HG03175 (cell line): Measurements from ENCODE around the gene MTUS2.

ENCODE experiments used
- ATAC-seq: cut with Tn5 transposase; IDR thresholded peaks from one replicate; pipeline ENCODE4 v1.9.1; 2021; ENCODE audit warnings: mild to moderate bottlenecking, moderate library complexity; ENCODE audit not compliant: unreplicated experiment

Gene MTUS2

DNA sequence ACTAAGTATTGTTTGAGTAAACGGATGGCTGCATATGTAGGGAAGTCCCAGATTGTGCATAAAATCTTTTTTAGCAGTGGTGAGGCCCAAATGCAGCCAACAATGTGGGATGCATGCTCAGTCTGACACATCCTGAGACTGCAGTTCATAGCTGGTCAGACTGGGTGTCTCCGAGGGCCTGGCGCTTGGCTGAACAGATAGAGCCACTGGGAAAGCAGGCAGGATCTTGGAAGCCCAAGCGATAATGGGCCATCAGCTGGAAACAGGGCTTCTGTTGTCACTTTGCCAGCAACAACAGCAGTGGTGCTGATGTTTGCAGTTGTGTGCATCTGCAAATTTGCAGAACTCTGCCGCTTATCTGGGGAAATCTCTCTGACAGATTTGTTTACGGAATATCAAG, 36.1 kb downstream of the MTUS2 start:
- no peak for ATAC-seq

- ATAC-seq = no peak
Observed at GRCh38 chr13:28859069-28859468, 38.9 kb downstream of the MTUS2 start.

DNA sequence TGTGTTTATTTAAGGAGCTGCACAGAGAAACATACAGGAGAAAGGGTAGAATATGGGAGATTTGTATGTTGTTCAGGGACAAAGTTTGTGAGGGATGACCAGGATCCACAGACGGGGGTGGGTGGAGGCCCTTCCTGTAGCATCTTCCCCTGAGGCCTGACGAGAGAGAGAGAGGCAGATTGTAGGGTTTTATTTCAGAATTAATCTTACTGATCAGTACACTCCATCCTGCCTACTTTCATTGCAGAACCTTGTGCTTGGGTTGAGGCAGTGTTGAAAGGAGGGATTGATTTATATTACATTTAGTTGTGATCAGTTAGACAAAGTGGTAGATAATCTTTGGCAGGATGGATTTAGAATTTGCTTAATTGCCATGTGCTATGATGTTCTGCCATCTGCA, 39.6 kb downstream of the MTUS2 start:
- no peak for ATAC-seq

GRCh38 chr13:28864544-28864943, 44.4 kb downstream of the MTUS2 start:
- no peak for ATAC-seq

- no peak for ATAC-seq
Observed at GRCh38 chr13:28865149-28865744, 45.1 kb downstream of the MTUS2 start.

DNA sequence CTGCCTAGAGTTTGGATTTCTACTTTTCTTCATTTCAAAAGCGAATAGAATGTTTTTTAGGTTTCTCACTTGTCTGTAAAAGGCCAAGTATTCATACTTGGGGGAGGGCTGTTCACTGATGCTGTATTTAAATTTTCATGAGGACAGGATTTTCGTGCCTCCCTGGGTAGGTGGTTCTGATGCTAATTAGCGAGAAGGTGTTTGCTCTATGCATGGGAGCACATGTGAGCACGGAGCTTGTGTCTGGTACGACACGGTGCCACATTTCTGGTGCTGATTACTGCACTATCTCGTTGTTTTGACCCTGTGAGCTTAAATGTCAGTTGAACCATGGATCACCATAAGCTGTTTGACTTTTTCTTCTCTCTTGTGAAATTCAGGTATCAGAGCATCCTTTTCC, 45.8 kb downstream of the MTUS2 start:
- no peak for ATAC-seq

GRCh38 chr13:28866932-28867331, 46.8 kb downstream of the MTUS2 start:
- ATAC-seq = no peak

- no peak for ATAC-seq
Observed at GRCh38 chr13:28867564-28867963, 47.4 kb downstream of the MTUS2 start.

DNA sequence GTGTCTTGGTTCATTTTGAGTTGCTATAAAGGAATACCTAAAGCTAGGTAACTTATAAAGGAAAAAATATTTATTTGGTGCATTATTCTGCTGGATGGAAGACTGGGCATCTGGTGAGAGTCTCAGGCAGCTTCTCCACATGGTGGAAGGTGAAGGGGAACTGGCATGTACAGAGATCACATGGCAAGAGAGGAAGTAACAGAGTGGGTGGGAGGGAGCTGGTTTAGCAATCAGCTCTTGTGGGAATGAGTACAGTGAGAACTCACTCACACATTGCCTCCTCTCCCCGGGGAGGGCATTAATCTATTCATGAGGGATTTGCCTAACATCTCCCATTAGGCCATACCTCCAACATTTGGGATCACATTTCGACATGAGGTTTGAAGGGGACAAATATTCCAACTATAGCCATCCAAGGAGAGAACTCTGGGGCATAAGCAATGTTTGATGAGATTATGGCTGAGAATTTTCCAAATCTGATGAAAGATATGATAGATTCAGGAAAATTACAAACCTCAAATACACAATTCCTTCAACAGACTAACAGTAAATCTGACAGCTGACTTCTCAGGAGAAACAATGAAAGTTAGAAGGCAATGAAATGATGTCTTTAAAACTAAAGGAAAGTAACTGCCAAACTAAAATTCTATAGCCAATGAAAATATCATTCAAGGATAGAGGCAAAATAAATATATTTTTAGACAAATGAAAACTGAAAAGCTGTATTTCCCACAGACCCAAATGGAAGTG, 52.5 kb downstream of the MTUS2 start:
- ATAC-seq = no peak

DNA sequence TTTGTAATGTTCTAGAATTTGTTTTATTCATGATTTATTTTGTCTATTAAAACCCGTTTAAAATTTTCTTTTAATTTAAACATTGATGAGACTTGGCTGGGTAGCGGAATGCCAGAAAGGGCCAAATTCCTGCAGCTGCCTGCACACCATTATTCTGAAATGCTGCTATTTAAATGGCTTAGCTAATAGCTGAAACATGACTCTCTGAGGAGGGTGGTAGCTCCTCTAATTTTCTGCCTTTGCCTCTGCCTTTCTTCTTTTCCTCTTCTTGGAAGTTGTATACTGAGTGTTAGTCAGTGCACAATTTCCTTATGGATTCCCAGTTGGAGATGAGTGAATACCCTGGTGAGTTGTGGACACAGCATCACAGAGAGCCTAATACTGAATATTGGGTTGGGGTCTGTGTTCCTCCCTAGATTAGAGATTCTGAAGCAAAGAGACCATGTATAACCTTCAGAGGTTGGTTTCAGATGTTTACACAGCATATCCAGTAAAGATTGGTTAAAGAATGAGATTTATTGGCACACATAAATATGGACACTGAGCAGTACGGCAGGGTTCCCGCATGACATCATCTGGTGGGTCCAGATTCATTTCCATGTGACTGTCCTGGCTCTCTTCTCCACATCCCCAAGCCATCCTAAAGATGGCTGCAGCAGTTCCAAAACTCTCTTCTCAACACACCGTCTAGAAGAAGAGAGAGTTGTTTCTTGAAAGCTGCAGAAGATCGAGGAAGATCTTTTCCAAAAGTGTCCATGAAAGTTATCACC, 55.9 kb downstream of the MTUS2 start:
- ATAC-seq = no peak

GRCh38 chr13:28877408-28877807, 57.3 kb downstream of the MTUS2 start:
- ATAC-seq = no peak

DNA sequence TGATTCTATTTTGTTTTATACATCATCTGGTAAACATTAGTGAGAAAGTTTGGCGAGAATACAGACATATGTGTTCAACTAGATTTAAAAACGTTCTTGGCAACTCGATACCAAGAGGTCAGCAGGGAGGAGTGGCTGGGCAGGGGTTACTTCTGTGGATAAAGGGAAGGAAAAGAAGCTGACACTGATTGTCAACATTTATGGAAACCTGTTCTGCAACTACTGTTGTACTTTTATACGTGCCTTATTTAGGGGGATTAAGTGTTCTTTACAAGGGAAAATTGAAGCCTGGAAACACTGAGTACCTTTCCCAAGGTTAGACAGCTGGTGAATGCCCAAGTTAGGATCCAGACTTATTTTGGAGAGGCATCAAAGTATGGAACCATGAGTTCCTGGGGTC, 65.0 kb downstream of the MTUS2 start:
- ATAC-seq = no peak

DNA sequence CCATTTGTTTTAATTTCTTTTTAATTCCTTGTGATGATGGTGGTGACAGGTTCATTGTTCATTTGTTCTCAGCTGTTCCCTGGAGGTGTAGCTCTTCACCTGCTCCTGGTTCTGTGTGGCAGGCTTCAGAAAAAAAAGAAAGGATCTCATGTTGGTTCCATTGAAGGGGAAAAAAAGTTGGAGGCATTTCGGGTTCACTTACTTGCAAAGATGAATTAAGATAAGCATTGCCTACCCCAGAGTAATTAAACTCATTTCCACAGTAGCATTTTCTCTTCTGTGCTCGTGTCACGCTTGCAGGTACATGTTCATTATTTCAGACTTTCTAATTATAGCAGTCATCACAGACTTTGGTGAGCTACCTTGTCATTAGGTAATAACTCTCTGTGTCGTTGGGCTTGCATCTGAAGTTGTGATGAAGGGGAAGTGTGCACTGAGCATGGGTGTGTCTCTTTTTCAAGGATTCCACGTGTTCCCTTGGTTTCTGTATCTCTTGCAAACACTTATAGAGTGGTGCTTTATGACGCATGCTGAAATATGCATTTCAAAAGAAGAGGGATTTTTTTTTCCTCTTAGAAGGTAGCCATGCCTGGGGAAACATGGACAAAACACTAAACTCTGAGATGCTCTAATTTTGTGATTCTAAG, 69.1 kb downstream of the MTUS2 start:
- no peak for ATAC-seq

- no peak for ATAC-seq
Observed at GRCh38 chr13:28890712-28891111, 70.6 kb downstream of the MTUS2 start.

- ATAC-seq = no peak
Observed at GRCh38 chr13:28918030-28918429, 97.9 kb downstream of the MTUS2 start.

- no peak for ATAC-seq
Observed at GRCh38 chr13:28922341-28922740, 102.2 kb downstream of the MTUS2 start.

- ATAC-seq = no peak
Observed at GRCh38 chr13:28935104-28935503, 115.0 kb downstream of the MTUS2 start.

DNA sequence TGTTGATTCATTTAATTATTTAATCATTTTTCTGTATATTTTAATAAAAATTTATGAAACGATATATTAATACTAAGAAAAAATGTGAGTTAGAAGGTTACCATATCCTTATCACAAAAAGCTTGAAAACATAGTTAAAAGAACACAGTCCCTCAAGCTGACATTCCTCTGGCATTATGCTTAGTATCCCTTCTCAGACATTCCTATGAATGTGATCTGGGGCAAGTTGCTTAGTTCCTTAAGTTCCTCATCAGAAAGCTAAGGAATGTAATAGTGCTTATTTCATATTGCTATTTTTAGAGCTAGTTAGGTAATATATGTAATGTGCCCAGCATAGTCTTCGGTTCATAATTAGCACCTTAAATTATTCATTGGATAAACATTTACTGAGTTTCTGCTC, 122.8 kb downstream of the MTUS2 start:
- ATAC-seq = no peak

GRCh38 chr13:28953714-28954418, 133.7 kb downstream of the MTUS2 start:
- ATAC-seq = no peak

GRCh38 chr13:28954419-28954725, 134.2 kb downstream of the MTUS2 start:
- ATAC-seq = no peak

GRCh38 chr13:28954810-28955209, 134.7 kb downstream of the MTUS2 start:
- ATAC-seq = no peak
